ENCODE data around the gene BLTP2. TPM values are rescaled to one million over a fixed set of nuclear protein-coding genes. Genes with fewer than 3 reads are reported as not detected.

BLTP2 gene
- 52.1 to 72.8 TPM (median 58.9 TPM) in 5 replicates for total RNA-seq (2022; extraction: Qiagen RNA extraction)

DNA sequence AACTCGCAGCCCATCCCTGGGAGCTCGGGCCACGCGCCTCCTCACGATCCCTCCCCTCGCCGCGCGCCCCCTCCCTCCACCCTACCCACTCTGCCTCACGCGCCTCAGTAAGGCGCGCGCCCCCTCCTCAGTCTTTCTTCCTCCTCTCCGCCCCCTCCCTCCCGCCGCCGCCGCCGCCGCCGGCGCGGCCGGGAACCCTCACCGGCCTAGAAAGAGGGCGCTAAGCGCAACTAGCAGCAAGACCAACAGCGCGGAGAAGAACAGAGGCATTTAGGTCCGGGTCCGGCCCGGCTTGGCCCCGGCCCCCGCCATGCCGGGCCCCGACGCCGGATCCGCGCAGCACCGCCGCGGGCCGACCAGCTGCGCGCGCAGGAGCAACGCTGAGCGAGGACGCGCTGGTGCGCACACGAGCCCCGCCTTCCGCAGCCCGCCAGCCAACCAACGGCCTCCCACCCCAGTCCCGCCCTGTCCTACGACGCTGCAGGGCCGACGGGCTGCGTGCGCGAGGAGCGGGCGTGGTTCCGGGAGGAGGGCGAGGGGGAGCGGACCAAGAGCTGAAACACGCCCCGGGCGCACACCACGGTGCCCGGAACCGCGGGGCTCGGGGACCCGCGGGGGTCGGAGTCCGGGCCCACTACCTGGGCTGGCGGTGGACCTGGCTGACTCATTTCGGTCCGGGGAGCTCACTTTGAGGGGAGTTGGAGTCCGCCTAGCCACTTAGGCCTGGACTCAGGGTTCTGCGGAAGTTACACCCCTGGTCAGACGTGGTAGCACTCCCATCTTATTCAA lies at the start of gene BLTP2:
BLTP2 (minus strand) TSS at position 372 of the 789 bp plus-strand sequence; CDS start at position 270, 102 bp downstream.

DNA sequence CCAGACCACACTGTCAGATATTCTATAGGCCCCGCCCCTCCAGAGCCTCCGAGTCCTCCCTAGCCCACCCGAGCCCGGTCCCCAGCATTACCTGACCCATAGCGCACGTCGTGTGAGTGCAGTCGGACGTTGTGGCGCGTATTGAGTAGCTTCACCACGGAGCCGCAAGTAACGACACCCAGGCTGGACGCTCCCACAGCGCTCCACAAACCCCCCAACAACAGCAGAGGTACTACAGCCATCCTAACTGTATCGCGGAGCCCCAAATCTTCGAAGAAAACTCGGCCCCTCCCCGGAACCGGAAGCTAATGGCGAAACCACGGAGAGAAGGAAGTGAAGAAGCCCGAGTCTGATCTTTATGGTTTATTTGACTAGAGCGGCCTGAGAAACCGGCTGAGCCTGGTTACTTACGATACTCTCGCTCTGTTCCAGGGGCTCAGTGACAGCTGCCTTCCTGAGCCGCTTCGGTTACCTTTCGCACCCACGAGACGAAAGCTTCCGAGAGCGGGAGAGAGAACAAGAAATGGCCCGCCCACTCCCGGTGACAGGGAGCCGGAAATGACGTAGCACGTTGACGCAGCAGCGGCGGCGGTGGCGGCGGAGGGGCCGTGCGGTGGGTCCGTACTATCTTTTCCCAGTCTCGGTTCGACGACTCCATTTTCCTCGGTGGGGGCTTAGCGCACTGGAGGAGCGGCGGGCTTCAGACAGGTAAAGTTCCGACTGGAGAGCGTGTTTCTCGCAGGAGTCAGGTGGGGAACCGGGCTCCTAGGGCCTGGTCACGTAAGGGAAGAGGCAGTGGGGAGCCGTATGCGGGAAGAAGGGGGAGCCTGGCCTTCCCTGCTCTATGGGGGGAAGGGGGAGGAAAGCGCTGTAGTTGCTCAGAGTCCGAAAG lies 16.9 kb upstream of the BLTP2 start, which contains the start of the genes SDF2 and SUPT6H:
SDF2 (minus strand) TSS at position 272 of the 892 bp plus-strand sequence; CDS start at position 242, 30 bp downstream.
SUPT6H (plus strand) TSS at position 571 of the 892 bp plus-strand sequence. CDS start 11,197 bp downstream, outside the sequence.

DNA sequence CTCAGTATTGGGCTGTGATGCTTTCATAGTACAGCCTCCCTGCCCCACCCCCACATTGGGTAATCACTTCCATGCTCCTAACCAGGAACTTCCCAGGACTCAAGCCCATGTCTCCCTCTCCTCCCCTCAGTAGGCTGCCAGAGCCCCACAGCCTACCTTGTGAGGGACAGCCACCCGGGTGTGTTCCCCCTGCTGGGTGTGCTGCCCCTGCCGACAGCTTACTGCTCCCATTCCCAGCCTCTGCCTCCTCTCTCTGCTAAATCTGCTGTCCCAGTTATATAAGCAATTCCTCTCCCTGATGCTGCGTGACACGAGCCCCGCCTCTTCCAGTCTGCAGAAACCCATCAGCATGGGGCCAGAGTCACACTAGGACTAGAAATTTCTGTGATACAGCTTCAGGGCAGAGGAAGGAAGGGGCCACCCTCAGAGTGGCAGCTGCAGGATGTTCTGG lies 31.0 kb downstream of the BLTP2 start, which contains the start of gene RSKR:
RSKR (minus strand) TSS at position 255 of the 451 bp plus-strand sequence; CDS start at position 231, 24 bp downstream.

DNA sequence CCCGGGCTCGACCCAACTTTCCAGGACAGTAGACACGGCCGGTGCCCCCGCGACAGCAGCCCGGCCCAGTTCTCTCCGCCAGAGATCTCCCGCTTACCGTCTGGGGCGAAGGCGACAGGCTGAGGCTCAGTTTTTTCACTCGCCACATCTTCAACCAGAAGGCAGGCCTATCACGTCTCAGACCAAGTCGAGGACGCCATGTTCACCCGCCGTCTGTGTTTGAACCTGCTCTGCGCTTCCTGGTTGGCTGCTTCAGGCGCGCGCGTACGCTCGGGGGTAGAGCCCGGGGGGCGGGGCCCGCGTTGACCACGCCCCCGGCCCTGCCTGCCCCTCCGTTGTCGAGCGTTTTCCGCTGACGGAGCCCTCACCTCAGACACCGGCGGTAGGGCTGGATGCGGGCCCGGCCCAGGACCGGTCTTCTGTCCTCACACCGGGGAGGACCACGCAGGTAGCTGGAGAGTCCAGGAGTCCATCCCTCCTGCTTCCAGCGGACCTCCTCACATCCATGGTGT lies 46.1 kb downstream of the BLTP2 start, which contains the start of gene SPAG5:
SPAG5 (minus strand) TSS at position 227 of the 512 bp plus-strand sequence; CDS start at position 148, 79 bp downstream.

Other genes starting within 250 kb of the BLTP2 start
- gene SLC46A1, start 238.9 kb downstream of the BLTP2 start, total RNA-seq (2022; extraction: Qiagen RNA extraction): 14.1 to 22.0 TPM (median 19.5 TPM) in 5 replicates
- gene SLC13A2, start 171.5 kb downstream of the BLTP2 start, total RNA-seq (2022; extraction: Qiagen RNA extraction): 0.12 to 0.19 TPM (median 0.17 TPM) in 4 of 5 replicates, not detected in the other
- gene FOXN1, start 138.8 kb downstream of the BLTP2 start, total RNA-seq (2022; extraction: Qiagen RNA extraction): 0.04 to 0.08 TPM (median 0.06 TPM) in 3 of 5 replicates, not detected in the others
- gene UNC119, start 92.5 kb downstream of the BLTP2 start, total RNA-seq (2022; extraction: Qiagen RNA extraction): 24.1 to 32.8 TPM (median 30.7 TPM) in 5 replicates
- 54.1 to 62.3 TPM (median 59.6 TPM) in 5 replicates for gene PIGS, start 73.6 kb downstream of the BLTP2 start, total RNA-seq (2022; extraction: Qiagen RNA extraction)
- 1.6 to 2.4 TPM (median 2.1 TPM) in 5 replicates for gene ALDOC, start 68.3 kb downstream of the BLTP2 start, total RNA-seq (2022; extraction: Qiagen RNA extraction)
- 73.4 to 82.5 TPM (median 76.4 TPM) in 5 replicates for gene SPAG5, start 46.1 kb downstream of the BLTP2 start, total RNA-seq (2022; extraction: Qiagen RNA extraction)
- gene RSKR, start 31.0 kb downstream of the BLTP2 start, total RNA-seq (2022; extraction: Qiagen RNA extraction): 2.5 to 5.1 TPM (median 4.1 TPM) in 5 replicates
- gene SDF2, start 16.7 kb upstream of the BLTP2 start, total RNA-seq (2022; extraction: Qiagen RNA extraction): 76.6 to 84.1 TPM (median 79.5 TPM) in 5 replicates
- 63.2 to 74.0 TPM (median 72.8 TPM) in 5 replicates for gene SUPT6H, start 17.0 kb upstream of the BLTP2 start, total RNA-seq (2022; extraction: Qiagen RNA extraction)
- 0.94 to 1.5 TPM (median 1.3 TPM) in 5 replicates for gene PROCA1, start 66.7 kb upstream of the BLTP2 start, total RNA-seq (2022; extraction: Qiagen RNA extraction)
- gene RAB34, start 72.7 kb upstream of the BLTP2 start, total RNA-seq (2022; extraction: Qiagen RNA extraction): 206 to 245 TPM (median 234 TPM) in 5 replicates
- gene RPL23A, start 74.8 kb upstream of the BLTP2 start, total RNA-seq (2022; extraction: Qiagen RNA extraction): 2,043 to 2,209 TPM (median 2,092 TPM) in 5 replicates
- 34.3 to 51.2 TPM (median 45.0 TPM) in 5 replicates for gene TLCD1, start 81.1 kb upstream of the BLTP2 start, total RNA-seq (2022; extraction: Qiagen RNA extraction)
- 3.1 to 5.0 TPM (median 4.1 TPM) in 5 replicates for gene NEK8, start 83.6 kb upstream of the BLTP2 start, total RNA-seq (2022; extraction: Qiagen RNA extraction)
- gene TRAF4, start 98.9 kb upstream of the BLTP2 start, total RNA-seq (2022; extraction: Qiagen RNA extraction): 59.0 to 90.5 TPM (median 85.4 TPM) in 5 replicates
- 35.0 to 42.5 TPM (median 38.8 TPM) in 5 replicates for gene FAM222B, start 197.6 kb upstream of the BLTP2 start, total RNA-seq (2022; extraction: Qiagen RNA extraction)
- gene ERAL1, start 209.9 kb upstream of the BLTP2 start, total RNA-seq (2022; extraction: Qiagen RNA extraction): 69.4 to 88.1 TPM (median 83.9 TPM) in 5 replicates